Spleen (tissue), 7 donors: ENCODE measurements around the gene C10orf62.

Experiments used
- CTCF ChIP-seq, 11 experiments: fragments of 200-600 bp in 7 of 11; fragments of 450-650 bp in 4 of 11; sonication (generic) in 4 of 11; IDR thresholded peaks in 8 of 11; conservative IDR thresholded peaks in 3 of 11; 1 replicate in 7 of 11; 2 replicates in 4 of 11; pipeline versions ENCODE4 v1.4.0 to v1.8.0; 2016 to 2021; ENCODE audit warnings: antibody characterized with exemption in 11 of 11, inconsistent platforms in 4 of 11, mild to moderate bottlenecking in 1 of 11
- POLR2A ChIP-seq, 3 donors: fragments of 450-650 bp; IDR thresholded peaks; one replicate each; pipeline ENCODE4 v1.5.1; 2017; ENCODE audit warnings: antibody characterized with exemption in 3 of 3, mild to moderate bottlenecking in 1 of 3
- POLR2AphosphoS5 ChIP-seq, 3 donors: sonication (generic); formaldehyde crosslinking; IDR thresholded peaks; one replicate each; pipeline ENCODE4 v1.5.1; 2017; ENCODE audit warnings: antibody characterized with exemption in 3 of 3
- donor health status: DM: no; HTN: no; CAD: no; lungs with moderate emphysema.
- donor health status: DM: no; HTN: no; CAD: no.
- donor health status: DM: no; HTN: no; CAD: no.

- no peak for TF ChIP-seq POLR2AphosphoS5 (IDR thresholded peaks at IDR 0.05)
- no peak for TF ChIP-seq CTCF (IDR thresholded peaks at IDR 0.05 in 8 of 11, conservative IDR thresholded peaks at IDR 0.05 in 3 of 11)
- TF ChIP-seq POLR2A (IDR thresholded peaks at IDR 0.05): no peak
Measured at GRCh38 chr10:97580421-97581367, 8.8 kb upstream of the C10orf62 start.
